A549 (cell line): ENCODE results near the gene LHX2. TPM values are rescaled to one million over a fixed set of nuclear protein-coding genes. Genes with fewer than 3 reads are reported as not detected.

ENCODE experiments used
- ATAC-seq, 2 experiments: fragments of 200-7000 bp in 1 of 2; fragments of >200 bp in 1 of 2; cut with Nextera tagmentation in 1 of 2; cut with Tn5 transposase in 1 of 2; 3 replicates each; pipeline versions ENCODE4 v1.8.0 to v1.9.1; 2018 to 2020; ENCODE audit warnings: mild to moderate bottlenecking in 1 of 2, moderate library complexity in 1 of 2
- CTCF ChIA-PET: fragments of 300-600 bp; sonication (Branson Sonifier 250); formaldehyde crosslinking; extraction: SDS; loops from one replicate; lab custom pipeline; 2021; ENCODE audit warnings: antibody characterized with exemption, inconsistent platforms; lab: Yijun Ruan, JAX
- POLR2A ChIA-PET: fragments of 350-600 bp; formaldehyde crosslinking; extraction: SDS; loops from one replicate; lab custom pipeline; 2021; ENCODE audit warnings: antibody characterized with exemption, inconsistent platforms; lab: Yijun Ruan, JAX
- DNase-seq, 2 experiments: peaks; one replicate each; pipeline versions ENCODE4 v3.0.0 to v3.0.0-alpha.2; 2011 to 2016; ENCODE audit warnings: low read depth in 1 of 2, low spot score in 1 of 2
- FAIRE-seq: peaks from 2 replicates; lab custom pipeline; 2011; peaks lifted over from hg19 to GRCh38; lab: Jason Lieb, UNC
- H3K27ac ChIP-seq, 2 experiments: fragments of >200 bp; sonication (Bioruptor Twin); formaldehyde crosslinking; 3 replicates each; pipeline ENCODE4 v1.5.1; 2016 to 2017
- H3K4me1 ChIP-seq: fragments of >200 bp; sonication (Bioruptor Twin); formaldehyde crosslinking; 3 replicates; pipeline ENCODE4 v1.6.1; 2016
- H3K4me2 ChIP-seq: fragments of >200 bp; sonication (Bioruptor Twin); formaldehyde crosslinking; 3 replicates; pipeline ENCODE4 v1.6.1; 2016
- H3K4me3 ChIP-seq: fragments of >200 bp; sonication (Bioruptor Twin); formaldehyde crosslinking; 3 replicates; pipeline ENCODE4 v1.5.1; 2016
- H3K9me3 ChIP-seq: fragments of >200 bp; sonication (Bioruptor Twin); formaldehyde crosslinking; 3 replicates; pipeline ENCODE4 v1.6.1; 2016
- ATOH8 ChIP-seq: fragments of 250-450 bp; sonication (Bioruptor Pico); IDR thresholded peaks from 2 replicates; pipeline ENCODE4 v1.5.0; 2020; ENCODE audit warnings: low read depth, mild to moderate bottlenecking, moderate library complexity
- CBX8 ChIP-seq: fragments of 200-600 bp; sonication (generic); IDR thresholded peaks from 2 replicates; pipeline ENCODE4 v1.6.1; 2016
- EHF ChIP-seq: fragments of 250-450 bp; sonication (Bioruptor Pico); IDR thresholded peaks from 2 replicates; pipeline ENCODE4 v1.5.0; 2020; ENCODE audit warnings: mild to moderate bottlenecking
- EHMT2 ChIP-seq: fragments of 200-600 bp; sonication (generic); IDR thresholded peaks from 2 replicates; pipeline ENCODE4 v1.6.1; 2016; ENCODE audit warnings: antibody characterized with exemption, low read depth, mild to moderate bottlenecking, moderate library complexity
- ELK1 ChIP-seq: fragments of 150-350 bp; IDR thresholded peaks from 2 replicates; pipeline ENCODE4 v1.6.1; 2014; ENCODE audit warnings: low read depth, mild to moderate bottlenecking, low read length
- EP300 ChIP-seq, 2 experiments: fragments of >200 bp; sonication (Bioruptor Twin); formaldehyde crosslinking; IDR thresholded peaks; 2 replicates in 1 of 2; 3 replicates in 1 of 2; pipeline ENCODE4 v1.6.1; 2016 to 2017
- ESRRA ChIP-seq: fragments of 150-350 bp; IDR thresholded peaks from 2 replicates; pipeline ENCODE4 v1.6.1; 2014; ENCODE audit warnings: mild to moderate bottlenecking, low read length, borderline replicate concordance
- FOSB ChIP-seq: fragments of 250-450 bp; sonication (Bioruptor Pico); IDR thresholded peaks from 2 replicates; pipeline ENCODE4 v1.5.0; 2020; ENCODE audit warnings: mild to moderate bottlenecking, moderate library complexity
- FOSL2 ChIP-seq, 2 experiments: fragments of 450-650 bp in 1 of 2; fragments of >200 bp in 1 of 2; sonication (Bioruptor Twin) in 1 of 2; formaldehyde crosslinking; IDR thresholded peaks; 2 replicates each; pipeline versions ENCODE4 v1.5.0 to v1.6.1; 2016 to 2020; ENCODE audit warnings: mild to moderate bottlenecking in 1 of 2, moderate library complexity in 1 of 2
- GATA3 ChIP-seq: IDR thresholded peaks from 2 replicates; pipeline ENCODE4 v1.6.1; 2012; ENCODE audit warnings: borderline replicate concordance
- HMGXB4 ChIP-seq: fragments of 250-450 bp; sonication (Bioruptor Pico); IDR thresholded peaks from 2 replicates; pipeline ENCODE4 v1.5.0; 2021; ENCODE audit warnings: mild to moderate bottlenecking, moderate library complexity, borderline replicate concordance
- HOXB5 ChIP-seq: fragments of 250-450 bp; sonication (Bioruptor Pico); IDR thresholded peaks from 2 replicates; pipeline ENCODE4 v1.5.0; 2020; ENCODE audit warnings: mild to moderate bottlenecking, moderate library complexity
- JUN ChIP-seq, 2 experiments: fragments of >200 bp; sonication (Bioruptor Twin); formaldehyde crosslinking; IDR thresholded peaks; 2 replicates in 1 of 2; 3 replicates in 1 of 2; pipeline ENCODE4 v1.6.1; 2016 to 2017
- JUNB ChIP-seq: fragments of >200 bp; sonication (Bioruptor Twin); formaldehyde crosslinking; IDR thresholded peaks from 2 replicates; pipeline ENCODE4 v1.6.1; 2016
- KDM1A ChIP-seq: fragments of 200-600 bp; sonication (generic); IDR thresholded peaks from 2 replicates; pipeline ENCODE4 v1.6.1; 2016; ENCODE audit warnings: low read depth, mild to moderate bottlenecking
- MYC ChIP-seq: IDR thresholded peaks from 2 replicates; pipeline ENCODE4 v1.6.1; 2012; ENCODE audit warnings: mild to moderate bottlenecking, inconsistent platforms, low read length, improper control_type of control experiment, borderline replicate concordance
- NFE2L2 ChIP-seq: fragments of 150-350 bp; conservative IDR thresholded peaks from 2 replicates; pipeline ENCODE4 v1.6.1; 2014; ENCODE audit warnings: low read length
- RARB ChIP-seq: fragments of 250-450 bp; sonication (Bioruptor Pico); IDR thresholded peaks from 2 replicates; pipeline ENCODE4 v1.8.0; 2021; ENCODE audit warnings: mild to moderate bottlenecking, moderate library complexity
- RNF2 ChIP-seq: fragments of 200-600 bp; sonication (generic); IDR thresholded peaks from 2 replicates; pipeline ENCODE4 v1.6.1; 2016; ENCODE audit warnings: low read depth, mild to moderate bottlenecking, antibody characterized with exemption, moderate library complexity, borderline replicate concordance
- SMC3 ChIP-seq: fragments of >200 bp; sonication (Bioruptor Twin); formaldehyde crosslinking; IDR thresholded peaks from 3 replicates; pipeline ENCODE4 v1.6.1; 2018; ENCODE audit warnings: inconsistent platforms
- TP53 ChIP-seq: fragments of 250-450 bp; sonication (Bioruptor Pico); IDR thresholded peaks from 2 replicates; pipeline ENCODE4 v1.5.0; 2021; ENCODE audit warnings: mild to moderate bottlenecking, moderate library complexity
- ZFP36 ChIP-seq: fragments of 450-650 bp; IDR thresholded peaks from 2 replicates; pipeline ENCODE4 v1.6.1; 2014; ENCODE audit warnings: borderline replicate concordance; ENCODE audit not compliant: partially characterized antibody
- ZNF302 ChIP-seq: fragments of 250-450 bp; sonication (Bioruptor Pico); IDR thresholded peaks from 2 replicates; pipeline ENCODE4 v1.9.0; 2021; ENCODE audit warnings: inconsistent platforms, mild to moderate bottlenecking, moderate library complexity
- ZSCAN20 ChIP-seq: fragments of 250-450 bp; sonication (Bioruptor Pico); IDR thresholded peaks from 2 replicates; pipeline ENCODE4 v1.8.0; 2022; ENCODE audit warnings: mild to moderate bottlenecking, moderate library complexity
- WGBS: methylation state at CpG from one replicate; pipeline ENCODE4 v1.1.6; 2017; ENCODE audit errors: missing lambda C conversion rate; 5-methylcytosine and 5-hydroxymethylcytosine counted together
- polyA plus RNA-seq, 4 experiments: library from polyadenylated mRNA; depleted of rRNA in 3 of 4; stranded (reverse); fragments of >200 nt; fragmentation: RNase III in 1 of 4; extraction: RNeasy Plus Mini Kit Qiagen cat#74134 plus additional on column Dnase treatment in 1 of 4; gene quantifications; 2 replicates in 3 of 4; 3 replicates in 1 of 4; pipeline ENCODE4 v1.2.3, GENCODE V29; 2011 to 2017

The LHX2 gene
- polyA plus RNA-seq, 2 of the 4 experiments (the other 2 are of a cell fraction) = 2.4 to 4.4 TPM

- Histone ChIP-seq H3K4me3 (peak overlapping the region; percentile 51), H3K9me3 (no peaks in the 10 kb centered on the region), H3K27ac (no peak overlapping the region), H3K4me2 (peak overlapping the region; percentile 99), H3K4me1 (peaks cover 18% of the 10 kb centered on the region)
- POLR2A ChIA-PET = no interaction called here
- WGBS = 65% methylated on average over 24 of the region's 25 CpGs
- no peak for DNase-seq
- TF ChIP-seq EHF (CRISPR knock-in tag) (no peak), NFE2L2 (no peak), ZSCAN20 (no peak), GATA3 (no peak), ZNF302 (no peak), JUNB (no peak), MYC (no peak)
- FAIRE-seq = no peak
- ATAC-seq = no peak
- CTCF ChIA-PET = no interaction called here
These were observed 3.8 kb upstream of the LHX2 start for GRCh38 chr9:124007565-124008302.

GRCh38 chr9:124008303-124008693, 3.3 kb upstream of the LHX2 start:
- DNase-seq (peak in 1 of 2 experiments; percentile 13), ATAC-seq (no peak), FAIRE-seq (no peak)
- H3K4me3 ChIP-seq = peak overlapping the region; percentile 51
- no peaks in the 10 kb centered on the region for H3K9me3 ChIP-seq
- peak overlapping the region in 1 of 2 experiments; percentile 66; a peak in 3 of 6 replicates for H3K27ac ChIP-seq
- ChIA-PET CTCF (no interaction called here), POLR2A (no interaction called here)
- H3K4me1 ChIP-seq = peaks cover 18% of the 10 kb centered on the region
- WGBS = 6% methylated on average over 12 of the region's 38 CpGs
- TF ChIP-seq FOSB (CRISPR knock-in tag) = no peak
- no peak for TF ChIP-seq JUN (IDR thresholded peaks at IDR 0.05)
- no peak for TF ChIP-seq ELK1
- TF ChIP-seq SMC3 = no peak
- no peak for TF ChIP-seq ATOH8 (CRISPR knock-in tag)
- no peak for TF ChIP-seq FOSL2 (IDR thresholded peaks at IDR 0.05)
- no peak for TF ChIP-seq FOSL2 (CRISPR knock-in tag; IDR thresholded peaks at IDR 0.05)
- TF ChIP-seq CBX8 = no peak
- TF ChIP-seq HMGXB4 (CRISPR knock-in tag) = no peak
- no peak for TF ChIP-seq HOXB5 (CRISPR knock-in tag)
- no peak for TF ChIP-seq TP53
- TF ChIP-seq EHMT2 = no peak
- TF ChIP-seq JUNB = no peak
- TF ChIP-seq EP300 (IDR thresholded peaks at IDR 0.05) = no peak
- TF ChIP-seq RNF2 = no peak
- TF ChIP-seq ESRRA = no peak
- TF ChIP-seq ZFP36 = no peak
- no peak for TF ChIP-seq RARB (CRISPR knock-in tag)
- TF ChIP-seq KDM1A = no peak
- peak overlapping the region; percentile 99 for H3K4me2 ChIP-seq
